Right lobe of liver (tissue), 4 donors: ENCODE results near the gene KRTAP3-2.

ENCODE experiments used
- CTCF ChIP-seq, 4 donors: fragments of 200-600 bp in 3 of 4; fragments of 450-650 bp in 1 of 4; IDR thresholded peaks; one replicate each; pipeline versions ENCODE4 v1.5.1 to v1.8.0; 2016 to 2022; ENCODE audit warnings: antibody characterized with exemption in 4 of 4, mild to moderate bottlenecking in 2 of 4
- POLR2A ChIP-seq: fragments of 450-650 bp; IDR thresholded peaks from one replicate; pipeline ENCODE4 v1.6.1; 2017; ENCODE audit warnings: antibody characterized with exemption, mild to moderate bottlenecking
- donor health status: DM: no; HTN: no; CAD: no.
- donor health status: DM: no; HTN: no; CAD: no.
- donor health status: DM: no; HTN: yes; CAD: no.

GRCh38 chr17:41029633-41030245, 30.0 kb upstream of the KRTAP3-2 start, which contains the start of gene KRTAP1-4:
- TF ChIP-seq CTCF (IDR thresholded peaks at IDR 0.05) = no peak
- no peak for TF ChIP-seq POLR2A
